Testis (tissue), 3 donors: ENCODE data around the gene DLGAP3. TPM values are rescaled to one million over a fixed set of nuclear protein-coding genes. Genes with fewer than 3 reads are reported as not detected.
"Not testable (repeated sequence)": the region's sequence is repeated elsewhere in the genome, so short reads cannot be mapped to it uniquely, and the experiment has no call there.

Source experiments
- DNase-seq: peaks from one replicate; pipeline ENCODE4 v3.0.0-alpha.2; 2019
- H3K27ac ChIP-seq, 2 donors: fragments of 200-600 bp; sonication (generic); one replicate each; pipeline ENCODE4 v1.5.1; 2019
- H3K27me3 ChIP-seq: fragments of 200-600 bp; sonication (generic); one replicate; pipeline ENCODE4 v1.5.1; 2019
- H3K36me3 ChIP-seq: fragments of 200-600 bp; sonication (generic); one replicate; pipeline ENCODE4 v1.5.1; 2017; ENCODE audit warnings: low read depth; ENCODE audit errors: missing control alignments
- H3K4me1 ChIP-seq: fragments of 200-600 bp; sonication (generic); one replicate; pipeline ENCODE4 v1.5.1; 2019
- H3K4me3 ChIP-seq, 2 donors: fragments of 200-600 bp; sonication (generic); one replicate each; pipeline ENCODE4 v1.5.1; 2017 to 2019
- H3K9me3 ChIP-seq: fragments of 200-600 bp; sonication (generic); one replicate; pipeline ENCODE4 v1.5.1; 2017
- CTCF ChIP-seq, 3 experiments: fragments of 450-650 bp in 2 of 3; fragments of 200-600 bp in 1 of 3; sonication (generic) in 1 of 3; IDR thresholded peaks; one replicate each; pipeline ENCODE4 v1.5.1; 2016 to 2019; ENCODE audit warnings: antibody characterized with exemption in 3 of 3, mild to moderate bottlenecking in 2 of 3, moderate library complexity in 1 of 3
- POLR2A ChIP-seq: fragments of 450-650 bp; IDR thresholded peaks from one replicate; pipeline ENCODE4 v1.6.1; 2017; ENCODE audit warnings: antibody characterized with exemption, mild to moderate bottlenecking, moderate library complexity
- WGBS, 2 donors: methylation state at CpG; one replicate each; pipeline ENCODE4 v1.1.5; 2018; 5-methylcytosine and 5-hydroxymethylcytosine counted together
- intact Hi-C: fragments of 100-400 bp; cut with DNase I; formaldehyde crosslinking; loops from one replicate; pipeline ENCODE4 v1.15.1; 2023; ENCODE audit warnings: low total_unique reads
- polyA plus RNA-seq: library from polyadenylated mRNA; stranded (reverse); fragments of 350-450 nt; fragmentation: Illumina TruSeq; extraction: RNeasy Lipid Tissue Mini Kit (QIAGEN cat#74804); gene quantifications from one replicate; pipeline ENCODE4 v1.2.3, GENCODE V29; 2014; ENCODE audit warnings: low read depth, low replicate concordance; ENCODE audit not compliant: insufficient read depth
- total RNA-seq, 2 donors: library from RNA; depleted of rRNA; stranded (reverse); fragments of >200 nt; gene quantifications; one replicate each; pipeline ENCODE4 v1.2.3, GENCODE V29; 2016

Gene DLGAP3
- total and polyA plus RNA-seq, 3 donors from 2014 or later = 10.6 to 22.5 (median 19.8) TPM

GRCh38 chr1:34946211-34946610 is 16.8 kb upstream of the DLGAP3 start:
- 87 to 93% methylated on average over 6 of the region's 6 CpGs for WGBS, 2 donors
- H3K27me3 ChIP-seq = no peaks in the 10 kb centered on the region
- H3K4me3 ChIP-seq = no peak overlapping the region
- H3K36me3 ChIP-seq = no peaks in the 10 kb centered on the region
- TF ChIP-seq POLR2A = no peak
- TF ChIP-seq CTCF (IDR thresholded peaks at IDR 0.05) = no peak
- no peak for DNase-seq
- intact Hi-C loops = no loop called here
- H3K4me1 ChIP-seq = no peaks in the 10 kb centered on the region
- no peak overlapping the region for H3K27ac ChIP-seq
- H3K9me3 ChIP-seq = no peaks in the 10 kb centered on the region

GRCh38 chr1:34941798-34942197 is 12.3 kb upstream of the DLGAP3 start:
- intact Hi-C loops, H3K27ac ChIP-seq, H3K9me3 ChIP-seq, H3K36me3 ChIP-seq, DNase-seq, H3K4me3 ChIP-seq, H3K27me3 ChIP-seq, H3K4me1 ChIP-seq: not testable (repeated sequence)
- WGBS, 2 donors = 90 to 94% methylated on average over 2 of the region's 2 CpGs

GRCh38 chr1:34930702-34931071 is 1.2 kb upstream of the DLGAP3 start:
- 21 to 23% methylated on average over 5 of the region's 5 CpGs for WGBS, 2 donors
- Histone ChIP-seq H3K27me3 (no peaks in the 10 kb centered on the region), H3K27ac (no peak overlapping the region), H3K9me3 (no peaks in the 10 kb centered on the region), H3K4me3 (peak overlapping the region in 1 of 2 donors; percentile 44), H3K36me3 (no peaks in the 10 kb centered on the region), H3K4me1 (peaks cover 5% of the 10 kb centered on the region)
- intact Hi-C loops = no loop called here
- DNase-seq = no peak
- no peak for TF ChIP-seq POLR2A
- no peak for TF ChIP-seq CTCF (IDR thresholded peaks at IDR 0.05)

- DNase-seq = no peak
These were observed 627 bp upstream of the DLGAP3 start for GRCh38 chr1:34929853-34930701.

More at GRCh38 chr1:34929853-34930701, 627 bp upstream of the DLGAP3 start:
- Histone ChIP-seq H3K9me3 (no peaks in the 10 kb centered on the region), H3K27me3 (no peaks in the 10 kb centered on the region), H3K4me1 (peaks cover 5% of the 10 kb centered on the region), H3K36me3 (no peaks in the 10 kb centered on the region), H3K4me3 (peak overlapping the region; percentile 44), H3K27ac (no peak overlapping the region)
- intact Hi-C loops = no loop called here
- 0 to 3% methylated on average over 7 to 42 of the region's 61 CpGs for WGBS, 2 donors
- TF ChIP-seq CTCF (IDR thresholded peaks at IDR 0.05) (no peak), POLR2A (no peak)
